Gastrocnemius medialis (tissue), 4 donors: Measurements from ENCODE around the gene IDH2.
A peak's percentile ranks its signal among the peaks of the same experiment; 100 is the strongest.

Experiments used
- CTCF ChIP-seq, 5 experiments: fragments of 450-650 bp in 3 of 5; fragments of 200-600 bp in 2 of 5; sonication (generic) in 2 of 5; IDR thresholded peaks in 4 of 5; conservative IDR thresholded peaks in 1 of 5; 1 replicate in 4 of 5; 2 replicates in 1 of 5; pipeline ENCODE4 v1.5.1; 2016 to 2019; ENCODE audit warnings: antibody characterized with exemption in 5 of 5, mild to moderate bottlenecking in 3 of 5, moderate library complexity in 3 of 5
- POLR2A ChIP-seq, 2 donors: fragments of 450-650 bp; IDR thresholded peaks; one replicate each; pipeline ENCODE4 v1.6.1; 2017; ENCODE audit warnings: antibody characterized with exemption in 2 of 2, mild to moderate bottlenecking in 2 of 2, moderate library complexity in 2 of 2

GRCh38 chr15:90046911-90047392 is 55.3 kb downstream of the IDH2 start:
- TF ChIP-seq CTCF (IDR thresholded peaks at IDR 0.05 in 4 of 5, conservative IDR thresholded peaks at IDR 0.05 in 1 of 5) (no peak), POLR2A (IDR thresholded peaks at IDR 0.05) (peak in 1 of 2 donors; percentile 30)
